Left renal cortex interstitium (tissue), 4 donors: ENCODE results near the gene FADS2. TPM values are rescaled to one million over a fixed set of nuclear protein-coding genes. Genes with fewer than 3 reads are reported as not detected.

Experiments
- DNase-seq, 4 donors: peaks; one replicate each; pipeline ENCODE4 v3.0.0-alpha.2; 2013; ENCODE audit warnings: low read depth in 4 of 4, low spot score in 2 of 4, missing footprints in 1 of 4
- polyA plus RNA-seq, 4 donors: library from polyadenylated mRNA; unstranded; fragments of 120-200 nt; gene quantifications; one replicate each; pipeline ENCODE4 v1.2.1, GENCODE V29; 2013; ENCODE audit not compliant: insufficient read length in 4 of 4

FADS2 gene
- polyA plus RNA-seq, 4 donors = 82.9 to 117 (median 98.9) TPM

- DNase-seq = no peak
These were observed 14.4 kb downstream of the FADS2 start for GRCh38 chr11:61842528-61842820.

GRCh38 chr11:61844909-61845565 is 16.9 kb downstream of the FADS2 start:
- DNase-seq = no peak

GRCh38 chr11:61846362-61847020 is 18.4 kb downstream of the FADS2 start:
- DNase-seq = no peak

- DNase-seq = no peak
These were observed 19.9 kb downstream of the FADS2 start for GRCh38 chr11:61847914-61848581.

- no peak for DNase-seq
These were observed 20.5 kb downstream of the FADS2 start for GRCh38 chr11:61848631-61849030.

- DNase-seq = no peak
These were observed 22.6 kb downstream of the FADS2 start for GRCh38 chr11:61850687-61851086.

- no peak for DNase-seq
These were observed 23.2 kb downstream of the FADS2 start for GRCh38 chr11:61851113-61851899.

GRCh38 chr11:61851900-61852295 is 23.8 kb downstream of the FADS2 start:
- DNase-seq = no peak

- DNase-seq = no peak
These were observed 25.6 kb downstream of the FADS2 start for GRCh38 chr11:61853698-61854169.

GRCh38 chr11:61854206-61854895 is 26.3 kb downstream of the FADS2 start:
- no peak for DNase-seq

- DNase-seq = no peak
These were observed 27.0 kb downstream of the FADS2 start for GRCh38 chr11:61854966-61855714.

GRCh38 chr11:61855939-61856680 is 28.0 kb downstream of the FADS2 start:
- no peak for DNase-seq

GRCh38 chr11:61860054-61860903 is 32.2 kb downstream of the FADS2 start:
- DNase-seq = no peak

- DNase-seq = no peak
These were observed 33.5 kb downstream of the FADS2 start for GRCh38 chr11:61861634-61862033.

- no peak for DNase-seq
These were observed 34.8 kb downstream of the FADS2 start for GRCh38 chr11:61862714-61863547.

GRCh38 chr11:61863548-61864081 is 35.5 kb downstream of the FADS2 start:
- DNase-seq = no peak
